Suppressor macrophage (primary cell): ENCODE results near the gene MINDY4.

Source experiments
- DNase-seq, 4 experiments: peaks; one replicate each; pipeline ENCODE4 v3.0.0-alpha.2; 2020 to 2022

Gene MINDY4

DNA sequence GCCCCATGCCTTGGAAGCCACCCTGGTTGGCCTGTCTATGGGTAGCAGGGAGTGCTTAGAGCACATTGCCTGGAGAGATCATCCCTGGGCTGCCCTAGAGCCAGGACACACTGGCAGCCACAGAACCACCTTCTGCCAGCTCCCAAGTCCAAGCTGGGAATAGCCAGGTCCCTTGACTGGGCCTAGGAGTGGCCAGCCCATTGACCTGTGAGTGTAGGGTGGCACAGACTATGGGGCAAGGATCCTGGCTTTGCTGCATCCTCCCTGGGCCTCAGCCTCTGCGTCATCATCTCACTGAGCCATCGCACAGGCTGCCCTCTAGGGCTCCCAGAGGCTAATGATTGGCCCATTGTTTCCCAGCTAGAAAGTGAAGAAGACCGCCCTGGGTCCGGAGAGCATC is 147.5 kb downstream of the MINDY4 start:
- DNase-seq, result no peak

DNA sequence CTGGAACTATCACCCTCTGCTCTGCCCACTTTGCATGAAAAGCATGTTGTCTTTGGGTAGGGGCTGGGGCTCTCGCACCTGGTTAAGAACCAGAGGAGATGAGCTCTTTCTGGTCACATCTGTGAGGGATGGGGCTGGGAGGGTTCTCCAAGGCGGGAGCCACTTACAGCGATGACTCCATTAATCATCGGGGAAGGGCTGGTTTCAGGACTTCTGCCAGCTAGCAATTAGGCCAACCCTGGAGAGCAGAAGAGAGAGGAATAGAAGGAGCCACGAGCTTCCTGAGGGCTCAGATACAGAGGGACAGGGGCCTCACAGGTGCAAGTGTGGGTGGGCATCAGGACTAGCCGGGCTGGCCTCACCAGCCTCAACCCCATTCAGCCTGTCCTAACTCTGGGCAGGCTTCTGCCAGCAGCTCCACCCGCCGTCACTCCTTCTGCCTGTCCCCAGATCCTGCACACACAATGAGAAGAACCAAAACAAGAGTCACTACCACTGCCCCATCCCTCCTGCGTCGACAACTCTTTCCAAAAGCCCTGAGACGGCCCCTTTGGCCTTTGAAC is 148.9 kb downstream of the MINDY4 start:
- DNase-seq, result no peak

DNA sequence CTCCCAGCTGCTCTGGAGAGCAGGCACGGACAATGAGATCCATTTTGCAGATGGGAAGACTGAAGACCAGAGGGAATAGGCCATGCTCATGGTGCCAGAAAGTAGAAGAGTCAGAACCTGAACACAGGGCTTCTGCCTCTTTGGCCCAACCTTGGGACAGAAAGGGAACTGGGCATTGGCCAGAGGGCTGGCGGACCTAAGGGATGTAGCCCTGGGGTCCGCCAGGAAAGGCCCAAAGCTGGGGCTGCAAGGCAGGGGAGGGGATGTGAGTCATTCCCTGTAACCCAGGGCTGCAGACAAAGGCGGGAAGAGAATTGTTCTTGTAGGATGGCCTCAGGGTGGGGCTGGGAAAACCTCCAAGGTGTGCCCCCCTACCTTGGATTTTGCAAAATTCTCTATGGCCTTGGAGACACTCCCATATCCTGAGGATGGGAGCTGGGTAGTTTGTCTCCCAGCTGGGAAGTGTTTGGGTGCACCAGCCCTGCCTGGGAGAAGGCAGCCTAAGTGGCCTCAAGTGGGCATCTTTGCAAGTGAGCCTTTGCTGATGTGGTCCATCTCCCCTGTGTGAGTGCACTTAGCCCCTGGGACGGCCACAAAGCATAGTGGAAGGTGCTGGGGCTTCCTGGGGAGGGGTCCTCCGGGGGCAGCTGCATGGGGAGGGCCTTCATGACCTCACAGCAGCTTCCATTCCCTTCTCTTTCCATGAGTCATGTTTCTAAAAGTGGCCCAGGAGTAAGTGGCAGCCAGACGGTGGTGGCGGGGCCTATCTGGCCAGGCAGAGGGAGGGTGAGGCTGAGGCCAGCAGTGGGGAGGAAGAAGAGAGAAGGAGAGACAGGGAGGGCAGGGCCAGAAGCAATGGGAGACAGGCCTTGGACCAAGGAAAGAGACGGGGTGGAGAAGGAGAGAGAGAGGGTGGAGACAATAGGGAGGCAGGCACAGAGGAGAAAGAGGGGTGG is 149.6 kb downstream of the MINDY4 start:
- no peak for DNase-seq

DNA sequence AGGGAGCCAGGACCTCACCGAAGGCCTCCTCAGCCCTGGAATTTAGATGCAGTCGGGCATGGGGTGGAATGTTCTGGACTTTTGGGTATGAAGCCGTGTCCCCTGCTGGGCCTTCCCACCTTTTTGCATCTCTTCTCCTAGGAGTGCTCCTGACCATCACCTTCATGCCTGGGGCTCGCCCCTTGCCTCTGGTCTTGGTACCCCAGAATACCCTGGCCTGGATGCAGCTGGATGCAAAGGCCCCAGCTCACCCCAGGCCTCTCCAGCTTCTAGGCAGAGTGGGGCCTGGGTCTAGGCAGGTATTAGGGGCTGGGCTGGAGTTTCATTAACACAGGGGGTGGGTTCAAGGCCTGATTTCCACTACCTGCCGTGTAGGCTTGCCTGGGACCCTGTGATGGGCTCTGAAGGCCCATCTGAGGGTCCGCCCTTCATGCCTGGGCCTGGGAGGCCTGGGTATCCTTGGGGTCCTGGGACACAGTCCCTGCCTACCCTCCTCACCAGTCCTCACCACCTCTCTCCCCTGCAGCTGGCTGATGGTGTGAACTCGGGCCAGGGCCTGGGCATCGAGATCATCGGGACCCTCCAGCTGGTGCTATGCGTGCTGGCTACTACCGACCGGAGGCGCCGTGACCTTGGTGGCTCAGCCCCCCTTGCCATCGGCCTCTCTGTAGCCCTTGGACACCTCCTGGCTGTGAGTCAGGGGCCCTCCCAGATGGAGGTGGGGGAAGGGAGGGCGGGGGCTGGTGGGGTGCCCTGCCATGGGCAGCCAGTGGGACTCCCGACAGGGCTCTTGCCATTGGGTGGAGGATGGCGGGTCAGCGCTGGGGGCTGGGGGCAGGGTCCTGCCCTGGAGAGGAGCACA is 150.6 kb downstream of the MINDY4 start:
- no peak for DNase-seq

DNA sequence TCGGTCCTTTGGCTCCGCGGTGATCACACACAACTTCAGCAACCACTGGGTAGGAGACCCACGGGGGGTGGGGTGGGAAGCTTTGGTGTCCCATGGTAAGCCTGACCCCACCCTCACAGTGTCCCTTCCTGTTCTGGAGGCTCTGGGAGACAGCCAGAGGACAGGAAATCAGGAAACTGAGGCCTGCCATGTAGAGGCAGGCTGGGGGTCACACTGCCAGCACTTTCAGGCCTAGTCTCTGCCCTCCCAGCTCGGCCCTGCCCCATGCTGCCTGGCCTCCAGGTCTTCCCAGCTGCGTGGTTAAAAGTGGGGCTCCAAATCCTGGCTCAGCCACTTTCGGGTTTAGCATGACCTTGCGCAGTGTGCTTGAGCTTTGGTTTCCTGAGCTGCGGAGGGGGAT is 151.4 kb downstream of the MINDY4 start:
- DNase-seq, result no peak

- no peak for DNase-seq
Measured at GRCh38 chr7:30923009-30923773, 152.0 kb downstream of the MINDY4 start.

DNA sequence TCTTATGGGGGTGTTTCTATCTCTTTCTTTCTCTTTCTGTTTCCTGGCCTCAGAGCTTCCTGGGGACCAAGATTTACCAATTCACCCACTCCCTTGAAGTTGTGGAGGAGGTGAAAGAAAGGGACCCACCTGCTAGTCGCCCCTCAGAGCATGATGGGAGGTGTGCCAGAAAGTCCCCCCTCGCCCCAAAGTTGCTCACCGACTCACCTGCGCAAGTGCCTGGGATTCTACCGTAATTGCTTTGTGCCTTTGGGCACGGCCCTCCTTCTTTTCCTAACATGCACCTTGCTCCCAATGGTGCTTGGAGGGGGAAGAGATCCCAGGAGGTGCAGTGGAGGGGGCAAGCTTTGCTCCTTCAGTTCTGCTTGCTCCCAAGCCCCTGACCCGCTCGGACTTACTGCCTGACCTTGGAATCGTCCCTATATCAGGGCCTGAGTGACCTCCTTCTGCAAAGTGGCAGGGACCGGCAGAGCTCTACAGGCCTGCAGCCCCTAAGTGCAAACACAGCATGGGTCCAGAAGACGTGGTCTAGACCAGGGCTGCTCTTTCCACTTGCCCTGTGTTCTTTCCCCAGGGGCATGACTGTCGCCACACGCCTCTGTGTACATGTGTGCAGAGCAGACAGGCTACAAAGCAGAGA is 152.7 kb downstream of the MINDY4 start:
- no peak for DNase-seq

GRCh38 chr7:30924624-30925023 is 153.4 kb downstream of the MINDY4 start:
- DNase-seq, result no peak

GRCh38 chr7:30925117-30925516 is 153.9 kb downstream of the MINDY4 start:
- no peak for DNase-seq

DNA sequence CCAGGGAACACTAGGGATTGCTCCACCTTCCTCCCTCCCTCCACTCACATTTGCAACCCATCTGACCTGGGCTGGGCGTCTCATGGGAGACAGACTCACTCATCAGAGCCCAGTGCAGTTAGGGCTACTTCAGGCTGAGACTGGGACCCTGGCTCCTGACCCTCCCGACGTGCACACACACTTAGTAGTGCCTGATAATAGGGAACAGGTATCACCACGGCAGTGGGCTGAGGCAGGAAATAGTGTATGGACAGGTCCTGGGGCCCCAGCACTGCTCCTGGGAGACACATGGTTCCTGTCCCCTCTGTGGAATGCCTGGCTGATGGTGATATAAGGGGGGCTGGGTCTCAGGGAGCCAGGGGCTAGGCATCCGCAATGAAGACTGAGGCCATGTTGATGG is 154.7 kb downstream of the MINDY4 start:
- DNase-seq, result no peak

- no peak for DNase-seq
Measured at GRCh38 chr7:30926313-30926712, 155.1 kb downstream of the MINDY4 start.

DNA sequence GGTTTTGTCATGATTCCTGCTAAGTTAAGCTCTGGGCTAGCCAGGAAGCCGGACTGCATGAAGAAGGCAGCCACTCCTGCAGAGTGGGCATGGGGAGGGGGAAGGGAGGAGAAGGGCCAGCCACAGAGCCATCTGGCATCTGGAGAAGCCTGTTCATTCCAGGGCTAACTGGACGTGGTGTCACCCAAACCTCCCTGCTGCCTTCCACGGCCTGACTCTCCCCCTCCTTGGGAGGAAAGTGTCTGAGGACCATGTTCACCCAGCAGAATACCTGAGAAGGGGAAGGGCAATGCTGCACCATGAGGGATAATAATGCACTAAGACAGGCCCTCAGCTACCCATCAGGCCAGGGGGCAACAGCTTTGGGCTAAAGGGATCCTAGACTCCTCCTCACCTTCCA is 155.8 kb downstream of the MINDY4 start:
- no peak for DNase-seq

GRCh38 chr7:30927559-30927958 is 156.3 kb downstream of the MINDY4 start:
- no peak for DNase-seq

GRCh38 chr7:30928254-30928872 is 157.1 kb downstream of the MINDY4 start:
- DNase-seq, result no peak

- DNase-seq, result no peak
Measured at GRCh38 chr7:30929686-30930085, 158.5 kb downstream of the MINDY4 start.

DNA sequence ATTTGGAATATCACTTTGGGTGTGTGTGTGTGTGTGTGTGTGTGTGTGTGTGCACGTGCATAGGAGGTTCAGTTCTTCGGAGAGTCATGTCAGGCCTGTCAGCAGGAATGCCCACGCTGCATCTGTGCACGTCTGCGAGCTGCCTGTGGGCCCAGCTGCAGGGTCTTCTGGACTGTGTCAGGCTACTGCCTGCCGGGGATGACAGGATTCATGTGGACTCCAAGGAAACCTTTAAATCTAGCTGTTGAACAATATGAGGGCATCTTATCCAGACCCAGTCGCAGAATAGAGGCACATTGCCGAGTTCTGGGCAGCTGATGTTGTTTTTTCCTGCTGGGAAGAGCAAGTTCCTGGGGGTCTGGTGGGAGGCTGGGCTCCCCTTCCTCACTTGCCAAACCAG is 159.4 kb downstream of the MINDY4 start:
- no peak for DNase-seq

DNA sequence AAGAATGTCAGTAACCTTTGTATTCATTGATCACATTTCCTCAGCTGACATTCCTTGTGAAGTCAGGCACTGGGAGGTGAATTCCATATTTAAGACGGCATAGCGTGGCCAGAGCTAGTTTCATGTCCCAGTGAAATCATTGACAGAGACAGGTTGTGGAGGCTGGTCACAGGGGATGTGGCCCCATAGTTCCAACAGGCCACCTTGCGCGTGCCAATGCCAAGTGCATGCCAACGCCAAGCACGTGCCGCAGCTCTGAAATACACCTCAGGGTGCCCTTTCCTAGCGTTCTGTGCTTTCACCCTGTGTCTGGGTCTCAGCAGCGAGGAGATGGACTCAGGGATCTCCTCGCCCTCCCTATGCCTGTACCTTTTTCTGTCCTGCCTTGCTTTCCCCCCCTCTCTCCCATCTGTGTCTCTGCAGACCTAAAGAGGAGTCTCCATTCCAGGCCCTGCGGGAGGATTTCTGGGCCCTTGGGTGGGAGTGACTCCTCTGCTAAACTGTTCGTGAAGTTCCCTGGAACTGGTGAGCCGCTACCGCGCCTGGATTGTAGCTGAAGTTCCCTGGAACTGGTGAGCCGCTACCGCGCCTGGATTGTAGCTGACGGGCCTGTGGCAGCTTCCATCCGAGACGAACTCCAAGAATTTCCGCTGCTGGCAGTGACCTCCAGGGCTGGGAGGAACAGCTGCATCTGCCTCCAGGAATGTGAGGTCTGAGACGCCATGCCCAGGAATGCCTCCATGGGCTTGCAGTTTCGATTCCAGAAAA is 160.1 kb downstream of the MINDY4 start:
- DNase-seq, result no peak

GRCh38 chr7:30931929-30932540 is 160.8 kb downstream of the MINDY4 start:
- DNase-seq, result no peak

DNA sequence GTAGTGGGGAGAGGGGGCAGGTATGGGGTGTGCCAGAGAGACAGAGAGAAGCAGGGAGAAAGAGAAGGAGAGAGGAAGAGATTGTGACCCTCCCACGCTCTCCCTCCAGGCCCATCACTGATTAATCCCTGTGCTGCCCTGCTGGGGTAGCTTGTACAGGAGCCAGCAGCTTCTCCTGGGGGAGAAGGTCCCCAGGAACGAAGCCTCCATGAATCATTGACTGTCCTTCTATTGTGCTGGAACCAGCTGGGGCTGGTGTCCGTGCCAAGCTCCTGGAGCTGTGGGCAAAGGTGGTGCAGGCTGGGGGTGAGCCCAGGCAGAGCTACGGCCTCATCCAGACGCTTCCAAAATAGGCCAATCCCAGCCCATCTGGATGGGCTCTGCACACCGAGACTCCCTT is 161.3 kb downstream of the MINDY4 start:
- no peak for DNase-seq
